Erythroblast (primary cell): ENCODE measurements around the gene ZFAND6.

Experiments
- DNase-seq, 2 experiments: peaks; one replicate each; lab custom pipeline; 2025; lab: John Stamatoyannopoulos, UW
- GATA1 ChIP-seq: IDR thresholded peaks from 2 replicates; pipeline ENCODE4 v1.6.1; 2011; ENCODE audit warnings: low read depth, mild to moderate bottlenecking, control low read depth, low read length, moderate library complexity
- POLR2A ChIP-seq: IDR thresholded peaks from 2 replicates; pipeline ENCODE4 v1.6.1; 2011; ENCODE audit warnings: mild to moderate bottlenecking, low read length

Gene ZFAND6

GRCh38 chr15:80127911-80128310, 68.4 kb downstream of the ZFAND6 start:
- DNase-seq: no peak
- no peak for TF ChIP-seq GATA1
- TF ChIP-seq POLR2A: no peak

- DNase-seq: no peak
- no peak for TF ChIP-seq GATA1
- no peak for TF ChIP-seq POLR2A
Observed at GRCh38 chr15:80132382-80132781, 72.9 kb downstream of the ZFAND6 start.

GRCh38 chr15:80136854-80137253, 77.4 kb downstream of the ZFAND6 start:
- DNase-seq: no peak
- TF ChIP-seq GATA1: no peak
- TF ChIP-seq POLR2A: no peak

- no peak for DNase-seq
- TF ChIP-seq GATA1 (no peak), POLR2A (no peak)
Observed at GRCh38 chr15:80138961-80139360, 79.5 kb downstream of the ZFAND6 start.

- TF ChIP-seq POLR2A (no peak), GATA1 (no peak)
- DNase-seq: peak; percentile 15 to 64
Observed at GRCh38 chr15:80140909-80141308, 81.4 kb downstream of the ZFAND6 start.

GRCh38 chr15:80141916-80142598, 82.6 kb downstream of the ZFAND6 start:
- TF ChIP-seq POLR2A (no peak), GATA1 (no peak)
- no peak for DNase-seq

GRCh38 chr15:80142646-80143045, 83.2 kb downstream of the ZFAND6 start:
- TF ChIP-seq GATA1: no peak
- TF ChIP-seq POLR2A: no peak
- no peak for DNase-seq

GRCh38 chr15:80151148-80151547, 91.7 kb downstream of the ZFAND6 start:
- DNase-seq: peak; percentile 37 to 38
- no peak for TF ChIP-seq GATA1
- TF ChIP-seq POLR2A: no peak

- peak; percentile 60 to 76 for DNase-seq
- TF ChIP-seq POLR2A (peak; percentile 10), GATA1 (no peak)
Observed at GRCh38 chr15:80151576-80151975, 92.1 kb downstream of the ZFAND6 start.

- DNase-seq: peak; percentile 96
- TF ChIP-seq POLR2A (no peak), GATA1 (no peak)
Observed at GRCh38 chr15:80152180-80152895, 92.9 kb downstream of the ZFAND6 start.

GRCh38 chr15:80152896-80153876, 93.7 kb downstream of the ZFAND6 start, which contains the start of gene FAH:
Gene FAH, plus strand, starts transcription at chr15:80152999. Its CDS starts 56 bp downstream, at chr15:80153055.
- no peak for TF ChIP-seq GATA1
- TF ChIP-seq POLR2A: peak; percentile 32
- DNase-seq: peak; percentile 66 to 73

- DNase-seq: peak; percentile 46 to 50
- TF ChIP-seq POLR2A (no peak), GATA1 (no peak)
Observed at GRCh38 chr15:80153900-80154299, 94.4 kb downstream of the ZFAND6 start.

GRCh38 chr15:80154336-80154735, 94.9 kb downstream of the ZFAND6 start:
- TF ChIP-seq POLR2A: no peak
- TF ChIP-seq GATA1: no peak
- peak; percentile 24 to 42 for DNase-seq
